ENCODE data around the gene SUPV3L1. TPM values are rescaled to one million over a fixed set of nuclear protein-coding genes. Genes with fewer than 3 reads are reported as not detected.

Gene SUPV3L1
- polyA plus RNA-seq, 1 donor (not counting 4 experiments of a cell fraction or from before 2014, with no cell fraction given), result 34.1 TPM

- no peaks in the 10 kb centered on the region for H3K9me1 ChIP-seq (ENCODE audit: control insufficient read depth, extremely low read depth, insufficient read depth, low read length)
- H3K4me1 ChIP-seq (ENCODE audit: control insufficient read depth, extremely low read depth, insufficient read depth, low read length), result peaks cover 20% of the 10 kb centered on the region
- no peak overlapping the region for H3K9ac ChIP-seq (ENCODE audit: control insufficient read depth, extremely low read depth, insufficient read depth, low read length)
- dilution Hi-C loops (cut with MboI; ENCODE audit: extremely low pct_ligation_motif_present, low sequenced_read_pairs), result no loop called here
- no peaks in the 10 kb centered on the region for H4K20me1 ChIP-seq (ENCODE audit: control insufficient read depth, extremely low read depth, insufficient read depth, low read length)
- H3K27me3 ChIP-seq (ENCODE audit: control insufficient read depth, extremely low read depth, insufficient read depth, low read length), result no peaks in the 10 kb centered on the region
- TF ChIP-seq CTCF (optimal IDR thresholded peaks at IDR 0.05 in 1 of 3, IDR thresholded peaks at IDR 0.05 in 1 of 3, conservative IDR thresholded peaks at IDR 0.05 in 1 of 3; ENCODE audit: extremely low read depth in 1 of 3, insufficient read depth in 2 of 3, low read length in 3 of 3), result no peak
- TF ChIP-seq EZH2 (IDR thresholded peaks at IDR 0.05; ENCODE audit: low read length), result no peak
- no peak overlapping the region for H3K4me3 ChIP-seq (ENCODE audit: control insufficient read depth in 2 of 3, extremely low read depth in 1 of 3, insufficient read depth in 2 of 3, low read depth in 1 of 3, low read length in 3 of 3)
- no peak overlapping the region for H3K27ac ChIP-seq (ENCODE audit: control insufficient read depth, insufficient read depth, low read length)
- H3K36me3 ChIP-seq (ENCODE audit: control insufficient read depth in 2 of 2, extremely low read depth in 1 of 2, insufficient read depth in 2 of 2, low read length in 2 of 2), result no peaks in the 10 kb centered on the region
- DNase-seq (ENCODE audit: low read depth, low spot score), result no peak
- H3K4me2 ChIP-seq (ENCODE audit: control insufficient read depth, extremely low read depth, insufficient read depth, low read depth, low read length), result no peak overlapping the region
- H3K9me3 ChIP-seq (ENCODE audit: control insufficient read depth, low read depth, low read length), result no peaks in the 10 kb centered on the region
- FAIRE-seq, result no peak
- no peak overlapping the region for H2AFZ ChIP-seq (ENCODE audit: control insufficient read depth, low read length)
- no peaks in the 10 kb centered on the region for H3K79me2 ChIP-seq (ENCODE audit: control insufficient read depth, insufficient read depth, low read length)
Measured at GRCh38 chr10:69234447-69234846, 54.4 kb downstream of the SUPV3L1 start.

- no peak for DNase-seq (ENCODE audit: low read depth, low spot score)
- Histone ChIP-seq H3K27ac (ENCODE audit: control insufficient read depth, insufficient read depth, low read length) (no peak overlapping the region), H2AFZ (ENCODE audit: control insufficient read depth, low read length) (peak overlapping the region; percentile 46), H3K36me3 (ENCODE audit: control insufficient read depth in 2 of 2, extremely low read depth in 1 of 2, insufficient read depth in 2 of 2, low read length in 2 of 2) (no peaks in the 10 kb centered on the region), H3K79me2 (ENCODE audit: control insufficient read depth, insufficient read depth, low read length) (no peaks in the 10 kb centered on the region), H3K9ac (ENCODE audit: control insufficient read depth, extremely low read depth, insufficient read depth, low read length) (no peak overlapping the region), H3K27me3 (ENCODE audit: control insufficient read depth, extremely low read depth, insufficient read depth, low read length) (no peaks in the 10 kb centered on the region), H4K20me1 (ENCODE audit: control insufficient read depth, extremely low read depth, insufficient read depth, low read length) (no peaks in the 10 kb centered on the region), H3K4me3 (ENCODE audit: control insufficient read depth in 2 of 3, extremely low read depth in 1 of 3, insufficient read depth in 2 of 3, low read depth in 1 of 3, low read length in 3 of 3) (no peak overlapping the region), H3K4me1 (ENCODE audit: control insufficient read depth, extremely low read depth, insufficient read depth, low read length) (peaks cover 27% of the 10 kb centered on the region), H3K9me1 (ENCODE audit: control insufficient read depth, extremely low read depth, insufficient read depth, low read length) (no peaks in the 10 kb centered on the region), H3K9me3 (ENCODE audit: control insufficient read depth, low read depth, low read length) (no peaks in the 10 kb centered on the region), H3K4me2 (ENCODE audit: control insufficient read depth, extremely low read depth, insufficient read depth, low read depth, low read length) (no peak overlapping the region)
- dilution Hi-C loops (cut with MboI; ENCODE audit: extremely low pct_ligation_motif_present, low sequenced_read_pairs), result no loop called here
- no peak for TF ChIP-seq EZH2 (IDR thresholded peaks at IDR 0.05; ENCODE audit: low read length)
- TF ChIP-seq CTCF (optimal IDR thresholded peaks at IDR 0.05 in 1 of 3, IDR thresholded peaks at IDR 0.05 in 1 of 3, conservative IDR thresholded peaks at IDR 0.05 in 1 of 3; ENCODE audit: extremely low read depth in 1 of 3, insufficient read depth in 2 of 3, low read length in 3 of 3), result peak; percentile 89 to 94 (median 93)
- peak; percentile 74 for FAIRE-seq
Measured at GRCh38 chr10:69237528-69238159, 57.6 kb downstream of the SUPV3L1 start.

Measured in keratinocyte (primary cell).